WTC11 (cell line): ENCODE data around the gene RAMP3. TPM values are rescaled to one million over a fixed set of nuclear protein-coding genes. Genes with fewer than 3 reads are reported as not detected.

ENCODE experiments used
- ATAC-seq: fragments of 200-7000 bp; cut with Tn5 transposase; 2 replicates; pipeline ENCODE4 v1.10.0; 2021; ENCODE audit warnings: mild to moderate bottlenecking, moderate library complexity
- CTCF ChIA-PET: fragments of 300-600 bp; sonication (Branson Sonifier 250); formaldehyde crosslinking; loops from one replicate; lab custom pipeline; 2021; ENCODE audit warnings: antibody characterized with exemption; lab: Charles Lee
- POLR2A ChIA-PET: fragments of 350-600 bp; sonication (Branson Sonifier 250); formaldehyde crosslinking; loops from one replicate; lab custom pipeline; 2021; ENCODE audit warnings: antibody characterized with exemption; lab: Charles Lee
- DNase-seq: peaks from one replicate; pipeline ENCODE4 v3.0.0; 2021; ENCODE audit warnings: low spot score
- H3K27ac Mint-ChIP-seq: 2 replicates; pipeline ENCODE4 v1.8.0; 2021; ENCODE audit warnings: mixed read lengths
- H3K27me3 Mint-ChIP-seq: 2 replicates; pipeline ENCODE4 v1.8.0; 2021; ENCODE audit warnings: low read depth, mild to moderate bottlenecking, moderate library complexity, mixed read lengths
- H3K36me3 Mint-ChIP-seq: 2 replicates; pipeline ENCODE4 v1.8.0; 2021; ENCODE audit warnings: mixed read lengths
- H3K4me1 Mint-ChIP-seq: 2 replicates; pipeline ENCODE4 v1.8.0; 2022; ENCODE audit warnings: mixed read lengths
- H3K4me3 Mint-ChIP-seq: 2 replicates; pipeline ENCODE4 v1.8.0; 2021; ENCODE audit warnings: mild to moderate bottlenecking, moderate library complexity, mixed read lengths
- H3K9me3 Mint-ChIP-seq: 2 replicates; pipeline ENCODE4 v1.8.0; 2021; ENCODE audit warnings: mixed read lengths
- ATF1 ChIP-seq: sonication (generic); formaldehyde crosslinking; IDR thresholded peaks from 2 replicates; pipeline ENCODE4 v1.8.1; 2023; ENCODE audit warnings: mild to moderate bottlenecking, moderate library complexity, missing genetic modification reagents
- E2F4 ChIP-seq: sonication (generic); formaldehyde crosslinking; IDR thresholded peaks from 2 replicates; pipeline ENCODE4 v1.8.1; 2022; ENCODE audit warnings: low read depth, mild to moderate bottlenecking, moderate library complexity, missing genetic modification reagents, borderline replicate concordance
- ETV6 ChIP-seq: sonication (generic); formaldehyde crosslinking; IDR thresholded peaks from 2 replicates; pipeline ENCODE4 v1.8.1; 2022; ENCODE audit warnings: mild to moderate bottlenecking, missing genetic modification reagents
- JAZF1 ChIP-seq: fragments of 250-450 bp; sonication (Bioruptor Pico); IDR thresholded peaks from 2 replicates; pipeline ENCODE4 v1.9.0; 2021; ENCODE audit warnings: moderate library complexity, mild to moderate bottlenecking, inconsistent platforms
- MAX ChIP-seq: sonication (generic); formaldehyde crosslinking; IDR thresholded peaks from 2 replicates; pipeline ENCODE4 v1.8.0; 2022; ENCODE audit warnings: mild to moderate bottlenecking, missing genetic modification reagents
- MYBL2 ChIP-seq: sonication (generic); formaldehyde crosslinking; IDR thresholded peaks from 2 replicates; pipeline ENCODE4 v1.8.1; 2023; ENCODE audit warnings: mild to moderate bottlenecking, moderate library complexity, missing genetic modification reagents
- PRDM15 ChIP-seq: sonication (generic); formaldehyde crosslinking; IDR thresholded peaks from 2 replicates; pipeline ENCODE4 v1.8.0; 2022; ENCODE audit warnings: missing genetic modification reagents
- RORB ChIP-seq: fragments of 250-450 bp; sonication (Bioruptor Pico); IDR thresholded peaks from 2 replicates; pipeline ENCODE4 v1.9.0; 2021; ENCODE audit warnings: mild to moderate bottlenecking
- STAT6 ChIP-seq: sonication (generic); formaldehyde crosslinking; conservative IDR thresholded peaks from 2 replicates; pipeline ENCODE4 v1.8.1; 2023; ENCODE audit warnings: mild to moderate bottlenecking, low read depth, missing genetic modification reagents, moderate library complexity
- TCF7 ChIP-seq: sonication (generic); formaldehyde crosslinking; IDR thresholded peaks from 2 replicates; pipeline ENCODE4 v1.8.0; 2022; ENCODE audit warnings: mild to moderate bottlenecking, low read depth, missing genetic modification reagents, moderate library complexity
- USF2 ChIP-seq: sonication (generic); formaldehyde crosslinking; IDR thresholded peaks from 2 replicates; pipeline ENCODE4 v1.8.1; 2023; ENCODE audit warnings: mild to moderate bottlenecking, missing genetic modification reagents, moderate library complexity
- ZBTB43 ChIP-seq: sonication (generic); formaldehyde crosslinking; IDR thresholded peaks from 2 replicates; pipeline ENCODE4 v1.8.1; 2023; ENCODE audit warnings: mild to moderate bottlenecking, missing genetic modification reagents
- ZNF281 ChIP-seq: sonication (generic); formaldehyde crosslinking; IDR thresholded peaks from 2 replicates; pipeline ENCODE4 v1.8.0; 2023; ENCODE audit warnings: mild to moderate bottlenecking, missing genetic modification reagents
- ZNF416 ChIP-seq: fragments of 250-450 bp; sonication (Bioruptor Pico); IDR thresholded peaks from 2 replicates; pipeline ENCODE4 v1.9.0; 2021; ENCODE audit warnings: mild to moderate bottlenecking, inconsistent platforms
- ZNF512 ChIP-seq: sonication (generic); formaldehyde crosslinking; IDR thresholded peaks from 2 replicates; pipeline ENCODE4 v1.8.1; 2022; ENCODE audit warnings: missing genetic modification reagents, borderline replicate concordance
- ZSCAN18 ChIP-seq: fragments of 250-450 bp; sonication (Bioruptor Pico); IDR thresholded peaks from 2 replicates; pipeline ENCODE4 v2.1.2; 2022; ENCODE audit warnings: mild to moderate bottlenecking, moderate library complexity
- total RNA-seq: library from RNA; stranded (reverse); gene quantifications from 3 replicates; pipeline ENCODE4 v1.2.3, GENCODE V29; 2021

Gene RAMP3
- total RNA-seq, 1 experiment from 2014 or later: 0.85 TPM

- ATAC-seq: no peak
- DNase-seq: no peak
- TF ChIP-seq MYBL2 (CRISPR knock-in tag): no peak
- no peak for TF ChIP-seq RORB (CRISPR knock-in tag)
- no peak for TF ChIP-seq ZNF281 (CRISPR knock-in tag)
- no peak for TF ChIP-seq USF2 (CRISPR knock-in tag)
- TF ChIP-seq TCF7 (CRISPR knock-in tag): no peak
- POLR2A ChIA-PET: no interaction called here
- H3K27me3 Mint-ChIP-seq: no peaks in the 10 kb centered on the region
- H3K4me3 Mint-ChIP-seq: no peak overlapping the region
- H3K36me3 Mint-ChIP-seq: no peaks in the 10 kb centered on the region
- no peak overlapping the region for H3K27ac Mint-ChIP-seq
- H3K4me1 Mint-ChIP-seq: peaks cover 12% of the 10 kb centered on the region
- CTCF ChIA-PET: interaction anchor here (1.1 to 2.4 kb wide), 2 partner anchors 10 kb away, joined by 7 to 12 read pairs; no protein-coding TSS in a partner anchor
- H3K9me3 Mint-ChIP-seq: no peaks in the 10 kb centered on the region
These were observed 31.4 kb upstream of the RAMP3 start for GRCh38 chr7:45126201-45126600.

- Mint-ChIP-seq H3K4me3 (no peak overlapping the region), H3K4me1 (peaks cover 12% of the 10 kb centered on the region), H3K27me3 (no peaks in the 10 kb centered on the region), H3K9me3 (no peaks in the 10 kb centered on the region), H3K27ac (no peak overlapping the region), H3K36me3 (no peaks in the 10 kb centered on the region)
- TF ChIP-seq ZSCAN18: no peak
- no peak for TF ChIP-seq MAX (CRISPR knock-in tag)
- TF ChIP-seq ZNF512 (CRISPR knock-in tag): no peak
- no peak for TF ChIP-seq ZNF416 (CRISPR knock-in tag)
- TF ChIP-seq ETV6 (CRISPR knock-in tag): no peak
- TF ChIP-seq ATF1 (CRISPR knock-in tag): no peak
- TF ChIP-seq USF2 (CRISPR knock-in tag): no peak
- no peak for TF ChIP-seq ZBTB43 (CRISPR knock-in tag)
- TF ChIP-seq STAT6 (CRISPR knock-in tag): no peak
- TF ChIP-seq E2F4 (CRISPR knock-in tag): no peak
- no peak for TF ChIP-seq JAZF1 (CRISPR knock-in tag)
- TF ChIP-seq PRDM15 (CRISPR knock-in tag): no peak
- POLR2A ChIA-PET: no interaction called here
- CTCF ChIA-PET: interaction anchor here (2.4 kb wide), 1 partner anchor 9 kb away, joined by 12 read pairs; no protein-coding TSS in a partner anchor
- ATAC-seq (no peak), DNase-seq (no peak)
These were observed 30.7 kb upstream of the RAMP3 start for GRCh38 chr7:45126920-45127319.
